Activated B cell treated with CpG ODN at 0.5 μM for 24 hours (primary cell): ENCODE data around the gene CCDC34. TPM values are rescaled to one million over a fixed set of nuclear protein-coding genes. Genes with fewer than 3 reads are reported as not detected.

Experiments used
- ATAC-seq: fragments of 200-7000 bp; cut with Tn5 transposase; one replicate; pipeline ENCODE4 v1.10.0; 2021; ENCODE audit warnings: low read depth, mild to moderate bottlenecking, moderate library complexity
- CTCF ChIA-PET: fragments of 350-600 bp; sonication (Branson Sonifier 250); formaldehyde crosslinking; loops from one replicate; lab custom pipeline; 2021; ENCODE audit warnings: antibody characterized with exemption; lab: Charles Lee
- POLR2A ChIA-PET: fragments of 350-600 bp; sonication (Branson Sonifier 250); formaldehyde crosslinking; loops from one replicate; lab custom pipeline; 2021; ENCODE audit warnings: antibody characterized with exemption; lab: Charles Lee
- DNase-seq: peaks from one replicate; pipeline ENCODE4 v3.0.0; 2022
- H3K27ac Mint-ChIP-seq: one replicate; pipeline ENCODE4 v1.8.0; 2020; ENCODE audit warnings: mixed read lengths
- H3K27me3 Mint-ChIP-seq: one replicate; pipeline ENCODE4 v1.8.0; 2021; ENCODE audit warnings: mixed read lengths
- H3K36me3 Mint-ChIP-seq: one replicate; pipeline ENCODE4 v1.8.0; 2021; ENCODE audit warnings: low read depth, mixed read lengths
- H3K4me1 Mint-ChIP-seq: one replicate; pipeline ENCODE4 v1.8.0; 2021; ENCODE audit warnings: mixed read lengths
- H3K4me3 Mint-ChIP-seq: one replicate; pipeline ENCODE4 v1.8.0; 2020; ENCODE audit warnings: mild to moderate bottlenecking, mixed read lengths
- H3K9me3 Mint-ChIP-seq: one replicate; pipeline ENCODE4 v1.8.0; 2020; ENCODE audit warnings: mixed read lengths
- intact Hi-C: fragments of 100-400 bp; cut with micrococcal nuclease; formaldehyde crosslinking; loops from one replicate; pipeline ENCODE4 v1.15.1; 2024
- total RNA-seq: library from RNA; stranded (reverse); gene quantifications from 2 replicates; pipeline ENCODE4 v1.2.3, GENCODE V29; 2022
- TF ChIP-seq, protein P1 (sequence below): fragments of 200-600 bp; IDR thresholded peaks from one replicate; pipeline ENCODE4 v1.8.0; 2022; ENCODE audit warnings: antibody characterized with exemption, mild to moderate bottlenecking

Gene CCDC34
- total RNA-seq, 1 donor from 2014 or later, result 3.7 TPM

DNA sequence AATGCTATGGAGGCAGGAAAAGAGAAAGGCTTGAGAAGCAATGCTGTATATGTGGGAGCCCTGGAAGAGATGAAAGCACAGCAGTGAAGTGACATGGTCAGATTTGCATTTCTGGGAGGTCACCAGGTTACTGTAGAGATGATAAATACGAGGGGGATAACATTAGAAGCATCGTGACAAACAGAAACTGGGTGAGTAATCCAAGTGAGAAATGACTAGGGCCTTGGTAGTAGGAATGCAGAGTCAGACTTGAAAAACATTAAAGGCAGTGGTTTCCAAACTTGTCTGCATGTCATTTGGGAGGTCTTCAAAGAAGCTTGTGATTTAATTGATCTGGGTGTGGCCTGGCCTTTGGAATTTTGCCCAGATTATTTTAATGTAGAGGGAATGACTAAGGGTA is 43.9 kb downstream of the CCDC34 start:
- no peak for DNase-seq
- ATAC-seq, result no peak
- H3K27me3 Mint-ChIP-seq, result no peaks in the 10 kb centered on the region
- no peaks in the 10 kb centered on the region for H3K9me3 Mint-ChIP-seq
- intact Hi-C loops, result no loop called here
- TF ChIP-seq, protein P1, sequence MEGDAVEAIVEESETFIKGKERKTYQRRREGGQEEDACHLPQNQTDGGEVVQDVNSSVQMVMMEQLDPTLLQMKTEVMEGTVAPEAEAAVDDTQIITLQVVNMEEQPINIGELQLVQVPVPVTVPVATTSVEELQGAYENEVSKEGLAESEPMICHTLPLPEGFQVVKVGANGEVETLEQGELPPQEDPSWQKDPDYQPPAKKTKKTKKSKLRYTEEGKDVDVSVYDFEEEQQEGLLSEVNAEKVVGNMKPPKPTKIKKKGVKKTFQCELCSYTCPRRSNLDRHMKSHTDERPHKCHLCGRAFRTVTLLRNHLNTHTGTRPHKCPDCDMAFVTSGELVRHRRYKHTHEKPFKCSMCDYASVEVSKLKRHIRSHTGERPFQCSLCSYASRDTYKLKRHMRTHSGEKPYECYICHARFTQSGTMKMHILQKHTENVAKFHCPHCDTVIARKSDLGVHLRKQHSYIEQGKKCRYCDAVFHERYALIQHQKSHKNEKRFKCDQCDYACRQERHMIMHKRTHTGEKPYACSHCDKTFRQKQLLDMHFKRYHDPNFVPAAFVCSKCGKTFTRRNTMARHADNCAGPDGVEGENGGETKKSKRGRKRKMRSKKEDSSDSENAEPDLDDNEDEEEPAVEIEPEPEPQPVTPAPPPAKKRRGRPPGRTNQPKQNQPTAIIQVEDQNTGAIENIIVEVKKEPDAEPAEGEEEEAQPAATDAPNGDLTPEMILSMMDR, result no peak
- H3K36me3 Mint-ChIP-seq, result no peaks in the 10 kb centered on the region
- no peak overlapping the region for H3K4me3 Mint-ChIP-seq
- no peaks in the 10 kb centered on the region for H3K4me1 Mint-ChIP-seq
- POLR2A ChIA-PET, result no interaction called here
- CTCF ChIA-PET, result no interaction called here
- no peak overlapping the region for H3K27ac Mint-ChIP-seq

- ATAC-seq, result no peak
- TF ChIP-seq, protein P1, result no peak
- Mint-ChIP-seq H3K9me3 (no peaks in the 10 kb centered on the region), H3K27me3 (no peaks in the 10 kb centered on the region), H3K36me3 (no peaks in the 10 kb centered on the region), H3K4me1 (no peaks in the 10 kb centered on the region), H3K4me3 (no peak overlapping the region), H3K27ac (no peak overlapping the region)
- DNase-seq, result no peak
- CTCF ChIA-PET, result no interaction called here
- intact Hi-C loops, result no loop called here
- POLR2A ChIA-PET, result no interaction called here
Observed at GRCh38 chr11:27317751-27318150, 45.3 kb downstream of the CCDC34 start.

GRCh38 chr11:27315836-27316235 is 47.2 kb downstream of the CCDC34 start:
- no peaks in the 10 kb centered on the region for H3K4me1 Mint-ChIP-seq
- ATAC-seq, result no peak
- H3K36me3 Mint-ChIP-seq, result no peaks in the 10 kb centered on the region
- H3K9me3 Mint-ChIP-seq, result no peaks in the 10 kb centered on the region
- POLR2A ChIA-PET, result no interaction called here
- H3K4me3 Mint-ChIP-seq, result no peak overlapping the region
- no peaks in the 10 kb centered on the region for H3K27me3 Mint-ChIP-seq
- intact Hi-C loops, result no loop called here
- CTCF ChIA-PET, result interaction anchor here (1.2 kb wide), 1 partner anchor 170 kb away, joined by 4 read pairs; no protein-coding TSS in a partner anchor
- DNase-seq, result no peak
- TF ChIP-seq, protein P1, result no peak
- H3K27ac Mint-ChIP-seq, result no peak overlapping the region

GRCh38 chr11:27313157-27313821 is 49.7 kb downstream of the CCDC34 start:
- Mint-ChIP-seq H3K4me1 (no peaks in the 10 kb centered on the region), H3K27me3 (no peaks in the 10 kb centered on the region), H3K4me3 (no peak overlapping the region), H3K27ac (no peak overlapping the region), H3K36me3 (no peaks in the 10 kb centered on the region), H3K9me3 (no peaks in the 10 kb centered on the region)
- ATAC-seq (no peak), DNase-seq (no peak)
- intact Hi-C loops, result no loop called here
- TF ChIP-seq, protein P1, result no peak
- ChIA-PET CTCF (no interaction called here), POLR2A (no interaction called here)

- Mint-ChIP-seq H3K4me1 (no peaks in the 10 kb centered on the region), H3K9me3 (no peaks in the 10 kb centered on the region), H3K36me3 (no peaks in the 10 kb centered on the region), H3K27me3 (peaks cover 2% of the 10 kb centered on the region), H3K27ac (no peak overlapping the region), H3K4me3 (no peak overlapping the region)
- DNase-seq, result no peak
- TF ChIP-seq, protein P1, result no peak
- no peak for ATAC-seq
- CTCF ChIA-PET, result no interaction called here
- POLR2A ChIA-PET, result no interaction called here
- intact Hi-C loops, result no loop called here
Observed at GRCh38 chr11:27312110-27312509, 50.9 kb downstream of the CCDC34 start.
